HG02840 (cell line): ENCODE data around the gene ATXN2.
A peak's percentile ranks its signal among the peaks of the same experiment; 100 is the strongest.
"Not testable (repeated sequence)": the region's sequence is repeated elsewhere in the genome, so short reads cannot be mapped to it uniquely, and the experiment has no call there.

ENCODE experiments used
- ATAC-seq: cut with Tn5 transposase; IDR thresholded peaks from one replicate; pipeline ENCODE4 v1.9.1; 2021; ENCODE audit warnings: mild to moderate bottlenecking, moderate library complexity, moderate number of reproducible peaks; ENCODE audit not compliant: unreplicated experiment, low FRiP score

Gene ATXN2

GRCh38 chr12:111602348-111602747, 3.2 kb upstream of the ATXN2 start:
- no peak for ATAC-seq

GRCh38 chr12:111600986-111601385, 1.9 kb upstream of the ATXN2 start:
- not testable (repeated sequence) for ATAC-seq

- ATAC-seq: no peak
Observed at GRCh38 chr12:111600205-111600642, 1.1 kb upstream of the ATXN2 start.

- peak; percentile 69 for ATAC-seq
Observed at GRCh38 chr12:111599453-111600204, 514 bp upstream of the ATXN2 start.

GRCh38 chr12:111597831-111598636, 1.1 kb downstream of the ATXN2 start:
- peak; percentile 14 for ATAC-seq

GRCh38 chr12:111596985-111597830, 1.9 kb downstream of the ATXN2 start:
- no peak for ATAC-seq

- ATAC-seq: not testable (repeated sequence)
Observed at GRCh38 chr12:111595341-111595835, 3.7 kb downstream of the ATXN2 start.

GRCh38 chr12:111591399-111592010, 7.6 kb downstream of the ATXN2 start:
- ATAC-seq: not testable (repeated sequence)

GRCh38 chr12:111590552-111590951, 8.6 kb downstream of the ATXN2 start:
- ATAC-seq: no peak

GRCh38 chr12:111589601-111590000, 9.5 kb downstream of the ATXN2 start:
- ATAC-seq: no peak

- ATAC-seq: no peak
Observed at GRCh38 chr12:111588010-111588409, 11.1 kb downstream of the ATXN2 start.

GRCh38 chr12:111586986-111587385, 12.1 kb downstream of the ATXN2 start:
- no peak for ATAC-seq

GRCh38 chr12:111585690-111586089, 13.4 kb downstream of the ATXN2 start:
- no peak for ATAC-seq

GRCh38 chr12:111584959-111585358, 14.2 kb downstream of the ATXN2 start:
- ATAC-seq: no peak

- ATAC-seq: not testable (repeated sequence)
Observed at GRCh38 chr12:111583506-111583905, 15.6 kb downstream of the ATXN2 start.

- ATAC-seq: no peak
Observed at GRCh38 chr12:111582133-111582747, 16.9 kb downstream of the ATXN2 start.

- ATAC-seq: no peak
Observed at GRCh38 chr12:111581434-111582132, 17.5 kb downstream of the ATXN2 start.

GRCh38 chr12:111580737-111581136, 18.4 kb downstream of the ATXN2 start:
- no peak for ATAC-seq

- ATAC-seq: no peak
Observed at GRCh38 chr12:111580119-111580425, 19.0 kb downstream of the ATXN2 start.
